HEK293 (cell line): ENCODE data around the gene TBC1D5.

Experiments
- KLF1 ChIP-seq: fragments of 450-650 bp; formaldehyde crosslinking; IDR thresholded peaks from 2 replicates; pipeline ENCODE4 v1.5.1; 2016; ENCODE audit warnings: missing biosample characterization, missing genetic modification characterization
- SCRT1 ChIP-seq: fragments of 450-650 bp; formaldehyde crosslinking; IDR thresholded peaks from 2 replicates; pipeline ENCODE4 v1.5.1; 2016; ENCODE audit warnings: missing biosample characterization, missing genetic modification characterization, borderline replicate concordance
- ZNF292 ChIP-seq: fragments of 450-650 bp; formaldehyde crosslinking; IDR thresholded peaks from 2 replicates; pipeline ENCODE4 v1.5.1; 2016; ENCODE audit warnings: low read depth, missing biosample characterization, missing genetic modification characterization, borderline replicate concordance
- TF ChIP-seq, protein P1 (sequence below): fragments of 450-650 bp; formaldehyde crosslinking; IDR thresholded peaks from 2 replicates; pipeline ENCODE4 v1.5.1; 2016; ENCODE audit warnings: missing biosample characterization, missing genetic modification characterization
- TF ChIP-seq, protein P2 (sequence below): fragments of 450-650 bp; formaldehyde crosslinking; IDR thresholded peaks from 2 replicates; pipeline ENCODE4 v1.5.1; 2016; ENCODE audit warnings: missing biosample characterization, missing genetic modification characterization

GRCh38 chr3:17686613-17687012 is 55.8 kb downstream of the TBC1D5 start:
- TF ChIP-seq, protein P1, sequence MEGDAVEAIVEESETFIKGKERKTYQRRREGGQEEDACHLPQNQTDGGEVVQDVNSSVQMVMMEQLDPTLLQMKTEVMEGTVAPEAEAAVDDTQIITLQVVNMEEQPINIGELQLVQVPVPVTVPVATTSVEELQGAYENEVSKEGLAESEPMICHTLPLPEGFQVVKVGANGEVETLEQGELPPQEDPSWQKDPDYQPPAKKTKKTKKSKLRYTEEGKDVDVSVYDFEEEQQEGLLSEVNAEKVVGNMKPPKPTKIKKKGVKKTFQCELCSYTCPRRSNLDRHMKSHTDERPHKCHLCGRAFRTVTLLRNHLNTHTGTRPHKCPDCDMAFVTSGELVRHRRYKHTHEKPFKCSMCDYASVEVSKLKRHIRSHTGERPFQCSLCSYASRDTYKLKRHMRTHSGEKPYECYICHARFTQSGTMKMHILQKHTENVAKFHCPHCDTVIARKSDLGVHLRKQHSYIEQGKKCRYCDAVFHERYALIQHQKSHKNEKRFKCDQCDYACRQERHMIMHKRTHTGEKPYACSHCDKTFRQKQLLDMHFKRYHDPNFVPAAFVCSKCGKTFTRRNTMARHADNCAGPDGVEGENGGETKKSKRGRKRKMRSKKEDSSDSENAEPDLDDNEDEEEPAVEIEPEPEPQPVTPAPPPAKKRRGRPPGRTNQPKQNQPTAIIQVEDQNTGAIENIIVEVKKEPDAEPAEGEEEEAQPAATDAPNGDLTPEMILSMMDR (tag by site-specific recombination) = no peak
- TF ChIP-seq, protein P2, sequence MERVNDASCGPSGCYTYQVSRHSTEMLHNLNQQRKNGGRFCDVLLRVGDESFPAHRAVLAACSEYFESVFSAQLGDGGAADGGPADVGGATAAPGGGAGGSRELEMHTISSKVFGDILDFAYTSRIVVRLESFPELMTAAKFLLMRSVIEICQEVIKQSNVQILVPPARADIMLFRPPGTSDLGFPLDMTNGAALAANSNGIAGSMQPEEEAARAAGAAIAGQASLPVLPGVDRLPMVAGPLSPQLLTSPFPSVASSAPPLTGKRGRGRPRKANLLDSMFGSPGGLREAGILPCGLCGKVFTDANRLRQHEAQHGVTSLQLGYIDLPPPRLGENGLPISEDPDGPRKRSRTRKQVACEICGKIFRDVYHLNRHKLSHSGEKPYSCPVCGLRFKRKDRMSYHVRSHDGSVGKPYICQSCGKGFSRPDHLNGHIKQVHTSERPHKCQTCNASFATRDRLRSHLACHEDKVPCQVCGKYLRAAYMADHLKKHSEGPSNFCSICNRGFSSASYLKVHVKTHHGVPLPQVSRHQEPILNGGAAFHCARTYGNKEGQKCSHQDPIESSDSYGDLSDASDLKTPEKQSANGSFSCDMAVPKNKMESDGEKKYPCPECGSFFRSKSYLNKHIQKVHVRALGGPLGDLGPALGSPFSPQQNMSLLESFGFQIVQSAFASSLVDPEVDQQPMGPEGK = no peak
- TF ChIP-seq KLF1 (tag by site-specific recombination) (no peak), SCRT1 (tag by site-specific recombination) (no peak), ZNF292 (tag by site-specific recombination) (no peak)
